Uterus (tissue), 4 donors: ENCODE results near the gene LRP10. TPM values are rescaled to one million over a fixed set of nuclear protein-coding genes. Genes with fewer than 3 reads are reported as not detected.

ENCODE experiments used
- DNase-seq, 2 donors: peaks; one replicate each; pipeline ENCODE4 v3.0.0-alpha.2; 2019 to 2020
- H3K27ac ChIP-seq, 2 donors: fragments of 200-600 bp; sonication (generic); 1 replicate in 1 of 2; 2 replicates in 1 of 2; pipeline ENCODE4 v1.5.1; 2016 to 2018
- H3K27me3 ChIP-seq, 2 donors: fragments of 200-600 bp; sonication (generic); one replicate each; pipeline ENCODE4 v1.5.1; 2018 to 2019; ENCODE audit warnings: control low read depth in 1 of 2
- H3K36me3 ChIP-seq, 2 donors: fragments of 200-600 bp; sonication (generic); one replicate each; pipeline ENCODE4 v1.5.1; 2019; ENCODE audit warnings: control low read depth in 1 of 2
- H3K4me1 ChIP-seq, 2 donors: fragments of 200-600 bp; sonication (generic); one replicate each; pipeline ENCODE4 v1.5.1; 2018 to 2019; ENCODE audit warnings: control low read depth in 1 of 2
- H3K4me3 ChIP-seq, 2 donors: fragments of 200-600 bp; sonication (generic); 1 replicate in 1 of 2; 2 replicates in 1 of 2; pipeline ENCODE4 v1.5.1; 2018 to 2019; ENCODE audit warnings: mild to moderate bottlenecking in 1 of 2
- H3K9me3 ChIP-seq, 2 donors: fragments of 200-600 bp; sonication (generic); one replicate each; pipeline ENCODE4 v1.5.1; 2019; ENCODE audit warnings: control low read depth in 1 of 2
- POLR2A ChIP-seq, 2 donors: fragments of 450-650 bp; IDR thresholded peaks; one replicate each; pipeline ENCODE4 v1.6.1; 2016; ENCODE audit warnings: antibody characterized with exemption in 2 of 2, mild to moderate bottlenecking in 1 of 2, moderate library complexity in 1 of 2
- intact Hi-C: fragments of 100-400 bp; cut with DNase I; formaldehyde crosslinking; loops from one replicate; pipeline ENCODE4 v1.15.1; 2023; ENCODE audit warnings: low total_unique reads
- total RNA-seq, 4 donors: library from RNA; depleted of rRNA in 3 of 4; stranded (reverse); fragments of >200 nt in 3 of 4; gene quantifications; one replicate each; pipeline versions ENCODE4 v1.1.0 to v1.2.4, GENCODE V29; 2014 to 2023
- TF ChIP-seq, protein P1 (sequence below), 4 experiments: fragments of 200-600 bp in 2 of 4; fragments of 450-650 bp in 2 of 4; sonication (generic) in 2 of 4; IDR thresholded peaks; one replicate each; pipeline ENCODE4 v1.5.1; 2016 to 2019; ENCODE audit warnings: antibody characterized with exemption in 4 of 4, mild to moderate bottlenecking in 2 of 4, moderate library complexity in 1 of 4
- donor health status: DM: yes; HTN: yes; CAD: no.

The LRP10 gene
- total RNA-seq, 4 donors from 2014 or later: 27.4 to 140 (median 37.5) TPM

DNA sequence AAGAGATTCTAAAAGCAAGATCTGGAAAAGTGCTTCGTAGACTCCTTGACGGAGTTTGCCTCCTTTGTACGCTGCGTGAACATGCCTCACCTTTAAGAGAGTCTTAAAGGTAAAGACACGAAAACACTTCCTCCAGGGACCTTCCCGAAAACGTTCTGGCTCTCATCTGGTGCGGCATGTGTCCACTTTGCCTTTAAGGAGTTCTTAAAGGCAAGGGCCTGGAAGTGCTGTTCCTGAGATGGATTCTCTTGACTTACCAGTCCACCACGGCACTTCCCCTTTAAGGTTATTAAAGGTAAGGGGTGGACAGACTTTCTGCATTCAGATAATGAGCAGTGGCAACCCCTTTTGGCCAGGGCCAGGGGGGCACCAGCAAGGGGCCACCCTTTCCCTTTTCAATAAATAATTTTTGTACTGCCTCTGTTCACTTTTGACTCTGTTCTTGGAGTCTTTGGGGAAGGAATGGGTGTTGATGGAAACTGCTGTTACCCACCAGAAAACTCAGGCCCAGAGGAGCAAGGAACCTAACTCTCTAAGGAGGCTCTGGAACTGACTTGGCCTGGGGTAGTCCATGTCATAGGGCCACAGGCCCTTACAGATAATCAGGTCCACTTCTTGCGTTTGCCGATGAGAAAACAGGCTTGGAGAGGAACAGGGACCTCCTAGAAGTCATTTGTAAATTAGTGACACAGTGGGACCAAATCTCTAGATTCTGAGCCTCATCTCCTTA, 15.9 kb downstream of the LRP10 start:
- no peaks in the 10 kb centered on the region for H3K4me1 ChIP-seq
- peak; percentile 52 to 80 for DNase-seq
- no peaks in the 10 kb centered on the region for H3K27me3 ChIP-seq
- TF ChIP-seq, protein P1, sequence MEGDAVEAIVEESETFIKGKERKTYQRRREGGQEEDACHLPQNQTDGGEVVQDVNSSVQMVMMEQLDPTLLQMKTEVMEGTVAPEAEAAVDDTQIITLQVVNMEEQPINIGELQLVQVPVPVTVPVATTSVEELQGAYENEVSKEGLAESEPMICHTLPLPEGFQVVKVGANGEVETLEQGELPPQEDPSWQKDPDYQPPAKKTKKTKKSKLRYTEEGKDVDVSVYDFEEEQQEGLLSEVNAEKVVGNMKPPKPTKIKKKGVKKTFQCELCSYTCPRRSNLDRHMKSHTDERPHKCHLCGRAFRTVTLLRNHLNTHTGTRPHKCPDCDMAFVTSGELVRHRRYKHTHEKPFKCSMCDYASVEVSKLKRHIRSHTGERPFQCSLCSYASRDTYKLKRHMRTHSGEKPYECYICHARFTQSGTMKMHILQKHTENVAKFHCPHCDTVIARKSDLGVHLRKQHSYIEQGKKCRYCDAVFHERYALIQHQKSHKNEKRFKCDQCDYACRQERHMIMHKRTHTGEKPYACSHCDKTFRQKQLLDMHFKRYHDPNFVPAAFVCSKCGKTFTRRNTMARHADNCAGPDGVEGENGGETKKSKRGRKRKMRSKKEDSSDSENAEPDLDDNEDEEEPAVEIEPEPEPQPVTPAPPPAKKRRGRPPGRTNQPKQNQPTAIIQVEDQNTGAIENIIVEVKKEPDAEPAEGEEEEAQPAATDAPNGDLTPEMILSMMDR (IDR thresholded peaks at IDR 0.05): no peak
- TF ChIP-seq POLR2A (IDR thresholded peaks at IDR 0.05): no peak
- H3K36me3 ChIP-seq: no peaks in the 10 kb centered on the region
- peak overlapping the region; percentile 34 to 56 for H3K4me3 ChIP-seq
- intact Hi-C loops: no loop called here
- peak overlapping the region; percentile 44 to 82 for H3K27ac ChIP-seq
- H3K9me3 ChIP-seq: no peaks in the 10 kb centered on the region

- Histone ChIP-seq H3K4me1 (no peaks in the 10 kb centered on the region), H3K9me3 (no peaks in the 10 kb centered on the region), H3K4me3 (no peak overlapping the region), H3K36me3 (no peaks in the 10 kb centered on the region), H3K27me3 (no peaks in the 10 kb centered on the region), H3K27ac (peak overlapping the region; percentile 44 to 82)
- intact Hi-C loops: no loop called here
- no peak for DNase-seq
- no peak for TF ChIP-seq POLR2A (IDR thresholded peaks at IDR 0.05)
- TF ChIP-seq, protein P1 (IDR thresholded peaks at IDR 0.05): no peak
These were observed 16.4 kb downstream of the LRP10 start for GRCh38 chr14:22887990-22888378.

DNA sequence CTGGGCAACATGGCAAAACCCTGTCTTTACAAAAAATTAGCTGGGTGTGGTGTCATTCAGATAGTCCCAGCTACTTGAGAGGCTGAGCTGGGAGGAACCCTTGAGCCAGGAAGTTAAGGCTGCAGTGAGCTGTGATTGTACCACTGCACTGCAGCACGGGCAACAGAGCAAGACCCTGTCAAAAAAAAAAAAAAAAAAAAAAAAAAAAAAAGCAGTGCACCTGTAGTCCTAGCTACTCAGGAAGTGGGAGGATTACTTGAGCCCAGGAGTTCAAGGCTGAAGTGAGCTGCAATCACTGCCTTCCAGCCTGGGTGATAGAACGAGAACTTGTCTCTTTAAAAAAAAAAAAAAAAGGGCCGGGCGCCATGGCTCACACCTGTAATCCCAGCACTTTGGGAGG, 17.1 kb downstream of the LRP10 start:
- no peak overlapping the region for H3K4me3 ChIP-seq
- H3K27me3 ChIP-seq: no peaks in the 10 kb centered on the region
- TF ChIP-seq POLR2A (IDR thresholded peaks at IDR 0.05): no peak
- TF ChIP-seq, protein P1 (IDR thresholded peaks at IDR 0.05): no peak
- no peaks in the 10 kb centered on the region for H3K36me3 ChIP-seq
- no peaks in the 10 kb centered on the region for H3K9me3 ChIP-seq
- no peaks in the 10 kb centered on the region for H3K4me1 ChIP-seq
- H3K27ac ChIP-seq: no peak overlapping the region
- no peak for DNase-seq
- intact Hi-C loops: no loop called here

DNA sequence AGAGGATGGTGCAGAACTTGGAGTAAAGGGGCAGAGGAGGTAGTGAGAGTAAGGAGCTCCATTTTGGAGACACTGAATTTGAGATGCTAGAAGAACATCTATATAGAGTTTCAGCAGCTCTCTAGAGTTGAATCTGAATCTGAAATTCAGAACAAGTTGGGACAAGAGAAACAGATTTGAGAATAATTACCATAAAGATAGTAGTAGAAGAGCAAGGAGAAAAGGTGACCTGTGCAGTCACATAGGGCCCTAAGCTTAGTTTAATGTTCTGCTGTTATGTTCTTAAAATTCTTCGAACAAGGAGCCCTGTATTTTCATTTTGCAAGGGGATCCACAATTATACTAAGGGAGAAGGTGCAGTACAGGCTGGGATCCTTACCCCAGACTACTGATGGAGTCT, 18.9 kb downstream of the LRP10 start:
- Histone ChIP-seq H3K4me1 (no peaks in the 10 kb centered on the region), H3K27ac (no peak overlapping the region), H3K4me3 (no peak overlapping the region), H3K36me3 (no peaks in the 10 kb centered on the region), H3K27me3 (no peaks in the 10 kb centered on the region), H3K9me3 (no peaks in the 10 kb centered on the region)
- no peak for DNase-seq
- intact Hi-C loops: no loop called here
- TF ChIP-seq, protein P1 (IDR thresholded peaks at IDR 0.05): no peak
- TF ChIP-seq POLR2A (IDR thresholded peaks at IDR 0.05): no peak

GRCh38 chr14:22892488-22892887, 20.9 kb downstream of the LRP10 start:
- no peaks in the 10 kb centered on the region for H3K27me3 ChIP-seq
- H3K36me3 ChIP-seq: no peaks in the 10 kb centered on the region
- intact Hi-C loops: no loop called here
- no peak overlapping the region for H3K4me3 ChIP-seq
- TF ChIP-seq POLR2A (IDR thresholded peaks at IDR 0.05): no peak
- TF ChIP-seq, protein P1 (IDR thresholded peaks at IDR 0.05): no peak
- H3K4me1 ChIP-seq: no peaks in the 10 kb centered on the region
- no peaks in the 10 kb centered on the region for H3K9me3 ChIP-seq
- H3K27ac ChIP-seq: no peak overlapping the region
- no peak for DNase-seq
